ENCODE data around the gene LRRFIP1.

The LRRFIP1 gene

GRCh38 chr2:237799060-237799428 is 171.7 kb downstream of the LRRFIP1 start:
- H3K36me3 ChIP-seq (ENCODE audit: control insufficient read depth, insufficient read depth, low read length), result no peaks in the 10 kb centered on the region
- no peak overlapping the region for H3K4me3 ChIP-seq (ENCODE audit: low read length)
- H3K9ac ChIP-seq (ENCODE audit: low read length), result no peak overlapping the region
- H3K27me3 ChIP-seq (ENCODE audit: control insufficient read depth, insufficient read depth, low read length), result no peaks in the 10 kb centered on the region
- H3K9me3 ChIP-seq (ENCODE audit: control insufficient read depth, low read length), result no peaks in the 10 kb centered on the region
- H3K4me1 ChIP-seq (ENCODE audit: control insufficient read depth, insufficient read depth, low read length), result no peaks in the 10 kb centered on the region

GRCh38 chr2:237801466-237801865 is 174.1 kb downstream of the LRRFIP1 start:
- H3K27me3 ChIP-seq (ENCODE audit: control insufficient read depth, insufficient read depth, low read length), result no peaks in the 10 kb centered on the region
- no peaks in the 10 kb centered on the region for H3K9me3 ChIP-seq (ENCODE audit: control insufficient read depth, low read length)
- no peaks in the 10 kb centered on the region for H3K4me1 ChIP-seq (ENCODE audit: control insufficient read depth, insufficient read depth, low read length)
- H3K4me3 ChIP-seq (ENCODE audit: low read length), result no peak overlapping the region
- H3K9ac ChIP-seq (ENCODE audit: low read length), result no peak overlapping the region
- H3K36me3 ChIP-seq (ENCODE audit: control insufficient read depth, insufficient read depth, low read length), result no peaks in the 10 kb centered on the region

GRCh38 chr2:237806334-237806733 is 178.9 kb downstream of the LRRFIP1 start:
- H3K36me3 ChIP-seq (ENCODE audit: control insufficient read depth, insufficient read depth, low read length), result no peaks in the 10 kb centered on the region
- no peak overlapping the region for H3K9ac ChIP-seq (ENCODE audit: low read length)

GRCh38 chr2:237815637-237816036 is 188.2 kb downstream of the LRRFIP1 start:
- no peaks in the 10 kb centered on the region for H3K4me1 ChIP-seq (ENCODE audit: control insufficient read depth, insufficient read depth, low read length)
- H3K9ac ChIP-seq (ENCODE audit: low read length), result no peak overlapping the region
- H3K4me3 ChIP-seq (ENCODE audit: low read length), result no peak overlapping the region
- no peaks in the 10 kb centered on the region for H3K27me3 ChIP-seq (ENCODE audit: control insufficient read depth, insufficient read depth, low read length)
- no peaks in the 10 kb centered on the region for H3K36me3 ChIP-seq (ENCODE audit: control insufficient read depth, insufficient read depth, low read length)
- H3K9me3 ChIP-seq (ENCODE audit: control insufficient read depth, low read length), result no peaks in the 10 kb centered on the region

More at GRCh38 chr2:237806334-237806733, 178.9 kb downstream of the LRRFIP1 start:
- Histone ChIP-seq H3K4me3 (ENCODE audit: low read length) (no peak overlapping the region), H3K4me1 (ENCODE audit: control insufficient read depth, insufficient read depth, low read length) (no peaks in the 10 kb centered on the region), H3K9me3 (ENCODE audit: control insufficient read depth, low read length) (no peaks in the 10 kb centered on the region), H3K27me3 (ENCODE audit: control insufficient read depth, insufficient read depth, low read length) (no peaks in the 10 kb centered on the region)

GRCh38 chr2:237816531-237816930 is 189.1 kb downstream of the LRRFIP1 start:
- Histone ChIP-seq H3K9ac (ENCODE audit: low read length) (no peak overlapping the region), H3K4me3 (ENCODE audit: low read length) (no peak overlapping the region), H3K4me1 (ENCODE audit: control insufficient read depth, insufficient read depth, low read length) (no peaks in the 10 kb centered on the region), H3K27me3 (ENCODE audit: control insufficient read depth, insufficient read depth, low read length) (no peaks in the 10 kb centered on the region), H3K9me3 (ENCODE audit: control insufficient read depth, low read length) (no peaks in the 10 kb centered on the region), H3K36me3 (ENCODE audit: control insufficient read depth, insufficient read depth, low read length) (no peaks in the 10 kb centered on the region)

GRCh38 chr2:237818066-237818473 is 190.7 kb downstream of the LRRFIP1 start:
- Histone ChIP-seq H3K36me3 (ENCODE audit: control insufficient read depth, insufficient read depth, low read length) (no peaks in the 10 kb centered on the region), H3K9ac (ENCODE audit: low read length) (no peak overlapping the region), H3K4me1 (ENCODE audit: control insufficient read depth, insufficient read depth, low read length) (no peaks in the 10 kb centered on the region), H3K27me3 (ENCODE audit: control insufficient read depth, insufficient read depth, low read length) (no peaks in the 10 kb centered on the region), H3K9me3 (ENCODE audit: control insufficient read depth, low read length) (no peaks in the 10 kb centered on the region), H3K4me3 (ENCODE audit: low read length) (no peak overlapping the region)

- no peaks in the 10 kb centered on the region for H3K36me3 ChIP-seq (ENCODE audit: control insufficient read depth, insufficient read depth, low read length)
- no peaks in the 10 kb centered on the region for H3K4me1 ChIP-seq (ENCODE audit: control insufficient read depth, insufficient read depth, low read length)
- no peak overlapping the region for H3K4me3 ChIP-seq (ENCODE audit: low read length)
- no peak overlapping the region for H3K9ac ChIP-seq (ENCODE audit: low read length)
- H3K27me3 ChIP-seq (ENCODE audit: control insufficient read depth, insufficient read depth, low read length), result no peaks in the 10 kb centered on the region
- no peaks in the 10 kb centered on the region for H3K9me3 ChIP-seq (ENCODE audit: control insufficient read depth, low read length)
These were observed 191.8 kb downstream of the LRRFIP1 start for GRCh38 chr2:237819231-237819630.

- Histone ChIP-seq H3K36me3 (ENCODE audit: control insufficient read depth, insufficient read depth, low read length) (no peaks in the 10 kb centered on the region), H3K9ac (ENCODE audit: low read length) (no peak overlapping the region), H3K27me3 (ENCODE audit: control insufficient read depth, insufficient read depth, low read length) (no peaks in the 10 kb centered on the region), H3K4me3 (ENCODE audit: low read length) (no peak overlapping the region), H3K9me3 (ENCODE audit: control insufficient read depth, low read length) (no peaks in the 10 kb centered on the region), H3K4me1 (ENCODE audit: control insufficient read depth, insufficient read depth, low read length) (no peaks in the 10 kb centered on the region)
These were observed 193.0 kb downstream of the LRRFIP1 start for GRCh38 chr2:237820421-237820820.

GRCh38 chr2:237823544-237823943 is 196.2 kb downstream of the LRRFIP1 start:
- no peaks in the 10 kb centered on the region for H3K4me1 ChIP-seq (ENCODE audit: control insufficient read depth, insufficient read depth, low read length)
- H3K9ac ChIP-seq (ENCODE audit: low read length), result no peak overlapping the region
- no peaks in the 10 kb centered on the region for H3K9me3 ChIP-seq (ENCODE audit: control insufficient read depth, low read length)
- H3K36me3 ChIP-seq (ENCODE audit: control insufficient read depth, insufficient read depth, low read length), result no peaks in the 10 kb centered on the region
- H3K4me3 ChIP-seq (ENCODE audit: low read length), result no peak overlapping the region
- no peaks in the 10 kb centered on the region for H3K27me3 ChIP-seq (ENCODE audit: control insufficient read depth, insufficient read depth, low read length)

GRCh38 chr2:237824085-237824484 is 196.7 kb downstream of the LRRFIP1 start:
- Histone ChIP-seq H3K9me3 (ENCODE audit: control insufficient read depth, low read length) (no peaks in the 10 kb centered on the region), H3K9ac (ENCODE audit: low read length) (no peak overlapping the region), H3K36me3 (ENCODE audit: control insufficient read depth, insufficient read depth, low read length) (no peaks in the 10 kb centered on the region), H3K4me3 (ENCODE audit: low read length) (no peak overlapping the region), H3K4me1 (ENCODE audit: control insufficient read depth, insufficient read depth, low read length) (no peaks in the 10 kb centered on the region), H3K27me3 (ENCODE audit: control insufficient read depth, insufficient read depth, low read length) (no peaks in the 10 kb centered on the region)

GRCh38 chr2:237827421-237827987 is 200.1 kb downstream of the LRRFIP1 start:
- Histone ChIP-seq H3K36me3 (ENCODE audit: control insufficient read depth, insufficient read depth, low read length) (no peaks in the 10 kb centered on the region), H3K4me3 (ENCODE audit: low read length) (no peak overlapping the region), H3K4me1 (ENCODE audit: control insufficient read depth, insufficient read depth, low read length) (no peaks in the 10 kb centered on the region), H3K9ac (ENCODE audit: low read length) (no peak overlapping the region), H3K9me3 (ENCODE audit: control insufficient read depth, low read length) (no peaks in the 10 kb centered on the region), H3K27me3 (ENCODE audit: control insufficient read depth, insufficient read depth, low read length) (no peaks in the 10 kb centered on the region)
